Activated naive CD8-positive, alpha-beta T cell treated with anti-CD3 and anti-CD28 coated beads, Interleukin-2, amount 50 U/mL, for 24 hours (primary cell): ENCODE measurements around the gene TSPYL1.

Source experiments
- ATAC-seq: fragments of 150-1000 bp; cut with Tn5 transposase; one replicate; pipeline ENCODE4 v1.10.0; 2021
- DNase-seq: peaks from one replicate; pipeline ENCODE4 v3.0.0; 2021
- H3K27ac Mint-ChIP-seq: one replicate; pipeline ENCODE4 v1.8.0; 2021; ENCODE audit warnings: mild to moderate bottlenecking, mixed read lengths
- H3K27me3 Mint-ChIP-seq: one replicate; pipeline ENCODE4 v1.8.0; 2021; ENCODE audit warnings: mixed read lengths
- H3K36me3 Mint-ChIP-seq: one replicate; pipeline ENCODE4 v1.8.0; 2021; ENCODE audit warnings: low read depth, mixed read lengths
- H3K4me1 Mint-ChIP-seq: one replicate; pipeline ENCODE4 v1.8.0; 2021; ENCODE audit warnings: mixed read lengths
- H3K4me3 Mint-ChIP-seq: one replicate; pipeline ENCODE4 v1.8.0; 2021; ENCODE audit warnings: mild to moderate bottlenecking, moderate library complexity, mixed read lengths
- H3K9me3 Mint-ChIP-seq: one replicate; pipeline ENCODE4 v1.8.0; 2021; ENCODE audit warnings: mixed read lengths

Gene TSPYL1

DNA sequence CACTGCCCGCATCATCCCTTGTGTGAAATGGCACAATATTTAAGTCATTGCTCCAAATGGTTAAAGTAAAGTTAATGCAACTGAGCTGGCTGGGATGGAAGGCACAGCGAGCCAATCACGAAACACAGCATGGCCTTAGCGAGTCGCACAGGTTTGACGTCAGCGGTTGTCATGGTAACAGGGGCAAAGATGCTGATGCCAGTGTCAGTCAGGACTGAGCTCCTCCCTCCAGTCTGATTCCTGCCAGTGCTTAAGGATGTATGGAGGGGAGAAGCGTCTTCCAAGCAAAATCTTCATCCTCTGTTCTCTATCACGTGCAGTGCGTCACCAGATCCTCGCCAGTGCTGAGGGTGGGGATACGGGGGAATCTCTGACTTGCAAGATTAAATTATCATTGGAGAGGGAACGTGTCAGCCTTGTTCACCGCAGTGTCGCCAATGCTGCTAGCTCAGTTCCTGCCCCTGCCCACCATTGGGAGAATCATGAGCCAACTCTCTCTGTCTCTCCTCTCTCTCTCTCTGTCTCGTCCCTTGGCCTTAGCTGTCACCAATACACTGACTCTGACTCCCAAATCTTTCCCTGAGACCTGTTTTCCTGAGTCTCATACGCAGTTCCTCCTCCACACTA is 50.3 kb downstream of the TSPYL1 start:
- no peak for DNase-seq
- no peak for ATAC-seq
- no peaks in the 10 kb centered on the region for H3K9me3 Mint-ChIP-seq
- H3K4me3 Mint-ChIP-seq: no peak overlapping the region
- H3K4me1 Mint-ChIP-seq: no peaks in the 10 kb centered on the region
- peaks cover 8% of the 10 kb centered on the region for H3K36me3 Mint-ChIP-seq
- H3K27me3 Mint-ChIP-seq: no peaks in the 10 kb centered on the region
- no peak overlapping the region for H3K27ac Mint-ChIP-seq
